Measurements from ENCODE around the gene MTRF1L.

GRCh38 chr6:152975204-152975915 is 27.1 kb downstream of the MTRF1L start:
- TF ChIP-seq CTCF (conservative IDR thresholded peaks at IDR 0.05; ENCODE audit: low read depth, low read length) (no peak), EZH2phosphoT487 (IDR thresholded peaks at IDR 0.05; ENCODE audit: borderline replicate concordance, low read length) (no peak)

Data from PC-3 (cell line).